ENCODE data around the gene CDK15.

DNA sequence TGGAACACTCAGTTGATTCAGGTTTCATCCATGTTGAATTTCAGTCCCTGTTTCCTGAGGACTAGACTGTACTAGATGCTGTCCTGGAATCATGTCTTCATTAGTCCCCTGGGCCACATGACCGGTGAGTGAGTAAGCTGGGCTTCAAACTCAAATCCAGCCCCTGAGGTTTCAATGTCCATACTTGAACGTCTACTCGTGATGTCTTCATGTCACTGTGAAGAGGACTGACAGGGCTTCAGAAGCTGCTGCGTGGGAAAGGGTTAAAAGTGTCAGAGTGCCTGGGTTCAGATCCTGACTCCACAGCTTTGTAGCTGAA is 101.2 kb downstream of the CDK15 start:
- TF ChIP-seq CTCF (IDR thresholded peaks at IDR 0.05 in 8 of 11, conservative IDR thresholded peaks at IDR 0.05 in 3 of 11) (no peak), POLR2AphosphoS5 (IDR thresholded peaks at IDR 0.05) (no peak)
